Activated CD4-positive, CD25-positive, alpha-beta regulatory T cell treated with anti-CD3 and anti-CD28 coated beads, Interleukin-2, amount 50 U/mL, for 24 hours (primary cell): ENCODE measurements around the gene HYCC2.

Experiments used
- ATAC-seq, 2 donors: fragments of 150-1000 bp; cut with Tn5 transposase; one replicate each; pipeline ENCODE4 v1.10.0; 2021; ENCODE audit warnings: mild to moderate bottlenecking in 1 of 2, moderate library complexity in 1 of 2

Gene HYCC2

GRCh38 chr2:201071479-201072200 lies at the start of gene HYCC2, which contains the start of gene NDUFB3:
Gene HYCC2, minus strand, starts transcription at chr2:201071671. Its CDS starts 47,662 bp downstream, at chr2:201024009.
Gene NDUFB3, plus strand, starts transcription at chr2:201072001. Its CDS starts 6,882 bp downstream, at chr2:201078883.
- ATAC-seq, result peak; percentile 99

- ATAC-seq, result peak; percentile 2
Observed at GRCh38 chr2:201118961-201119854, 47.7 kb upstream of the HYCC2 start.

GRCh38 chr2:201118121-201118960 lies 46.9 kb upstream of the HYCC2 start:
- peak; percentile 30 to 52 for ATAC-seq

DNA sequence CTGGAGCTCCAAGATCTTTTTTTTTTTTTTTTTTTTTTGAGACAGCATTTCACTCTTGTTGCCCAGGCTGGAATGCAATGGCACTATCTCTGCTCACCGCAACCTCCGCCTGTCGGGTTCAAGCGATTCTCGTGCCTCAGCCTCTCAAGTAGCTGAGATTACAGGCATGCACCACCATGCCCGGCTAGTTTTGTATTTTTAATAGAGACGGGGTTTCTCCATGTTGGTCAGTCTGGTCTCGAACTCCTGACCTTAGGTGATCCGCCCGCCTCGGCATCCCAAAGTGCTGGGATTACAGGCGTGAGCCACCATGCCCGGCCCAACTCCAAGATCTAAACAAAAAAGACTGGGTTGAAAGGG lies 46.2 kb upstream of the HYCC2 start:
- peak in 1 of 2 donors; percentile 2 for ATAC-seq

- ATAC-seq, result peak; percentile 22 to 36
Observed at GRCh38 chr2:201116959-201117734, 45.7 kb upstream of the HYCC2 start.

DNA sequence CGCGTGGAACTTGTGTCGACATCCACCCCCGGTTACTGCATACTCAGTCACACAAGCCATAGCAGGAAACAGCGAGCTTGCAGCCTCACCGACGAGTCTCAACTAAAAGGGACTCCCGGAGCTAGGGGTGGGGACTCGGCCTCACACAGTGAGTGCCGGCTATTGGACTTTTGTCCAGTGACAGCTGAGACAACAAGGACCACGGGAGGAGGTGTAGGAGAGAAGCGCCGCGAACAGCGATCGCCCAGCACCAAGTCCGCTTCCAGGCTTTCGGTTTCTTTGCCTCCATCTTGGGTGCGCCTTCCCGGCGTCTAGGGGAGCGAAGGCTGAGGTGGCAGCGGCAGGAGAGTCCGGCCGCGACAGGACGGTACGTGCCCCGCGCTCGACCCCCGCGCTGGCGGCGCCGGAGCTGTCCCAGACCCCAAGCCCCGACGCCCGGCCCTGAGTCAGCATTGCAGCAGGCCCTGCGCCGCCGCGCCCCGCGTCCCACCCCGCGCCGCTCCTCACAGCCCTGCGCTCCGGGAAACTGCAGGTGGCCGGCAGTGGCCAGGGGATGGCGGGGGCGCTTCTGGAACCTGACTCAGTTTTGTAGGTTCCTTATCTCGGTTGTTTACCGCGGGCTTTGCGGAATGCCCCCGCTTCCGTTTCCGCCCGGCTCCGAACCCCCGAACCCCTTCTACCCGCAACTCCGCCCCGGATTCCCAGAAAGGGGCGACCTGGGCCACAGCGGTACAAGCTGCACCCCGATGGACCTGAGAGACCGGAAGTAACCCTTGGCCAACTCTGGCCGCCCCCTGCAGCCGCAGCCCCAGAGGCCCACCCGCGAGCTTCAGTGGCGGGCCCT lies 44.9 kb upstream of the HYCC2 start, which contains the start of gene CFLAR:
Gene CFLAR (plus strand): TSS at position 50 of the 844 bp plus-strand sequence. CDS start 13,702 bp downstream, outside the sequence.
- ATAC-seq, result peak; percentile 31 to 36

GRCh38 chr2:201114846-201115245 lies 43.4 kb upstream of the HYCC2 start:
- ATAC-seq, result no peak

DNA sequence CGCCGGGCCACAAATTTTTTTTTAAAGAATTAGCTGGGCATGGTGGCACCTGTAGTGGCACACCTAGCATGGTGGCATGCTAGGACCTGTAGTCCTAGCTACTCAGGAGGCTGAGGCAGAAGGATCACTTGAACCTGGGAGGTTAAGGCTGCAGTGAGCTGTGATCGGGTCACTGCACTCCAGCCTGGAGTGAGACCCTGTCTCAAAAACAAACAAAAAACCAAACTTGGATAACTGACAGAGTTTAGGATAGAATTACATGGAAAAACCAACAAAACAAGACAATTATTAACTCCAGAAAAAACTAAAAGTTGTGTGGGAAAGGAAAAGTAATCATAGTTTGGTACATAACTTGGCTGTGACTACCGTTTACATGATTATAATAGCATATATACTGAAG lies 42.9 kb upstream of the HYCC2 start:
- ATAC-seq, result no peak

GRCh38 chr2:201111096-201111495 lies 39.6 kb upstream of the HYCC2 start:
- no peak for ATAC-seq

GRCh38 chr2:201110615-201111014 lies 39.1 kb upstream of the HYCC2 start:
- no peak for ATAC-seq

DNA sequence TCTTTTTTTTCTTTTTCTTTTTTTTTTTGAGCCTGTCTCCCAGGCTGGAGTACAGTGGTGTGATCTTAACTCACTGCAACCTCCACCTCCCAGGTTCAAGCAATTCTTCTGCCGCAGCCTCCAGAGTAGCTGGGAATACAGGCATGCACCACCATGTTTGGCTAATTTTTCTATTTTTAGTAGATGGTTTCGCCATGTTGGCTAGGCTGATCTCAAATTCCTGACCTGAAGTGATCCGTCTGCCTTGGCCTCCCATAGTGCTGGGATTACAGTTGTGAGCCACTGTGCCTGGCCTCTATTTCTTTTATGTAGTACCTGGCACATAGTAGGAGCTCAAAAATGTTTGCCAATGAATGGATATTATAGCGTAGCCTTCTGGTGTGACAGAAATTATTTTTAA lies 37.7 kb upstream of the HYCC2 start:
- no peak for ATAC-seq

- no peak for ATAC-seq
Observed at GRCh38 chr2:201108341-201108740, 36.9 kb upstream of the HYCC2 start.

GRCh38 chr2:201107624-201108023 lies 36.2 kb upstream of the HYCC2 start:
- no peak for ATAC-seq

DNA sequence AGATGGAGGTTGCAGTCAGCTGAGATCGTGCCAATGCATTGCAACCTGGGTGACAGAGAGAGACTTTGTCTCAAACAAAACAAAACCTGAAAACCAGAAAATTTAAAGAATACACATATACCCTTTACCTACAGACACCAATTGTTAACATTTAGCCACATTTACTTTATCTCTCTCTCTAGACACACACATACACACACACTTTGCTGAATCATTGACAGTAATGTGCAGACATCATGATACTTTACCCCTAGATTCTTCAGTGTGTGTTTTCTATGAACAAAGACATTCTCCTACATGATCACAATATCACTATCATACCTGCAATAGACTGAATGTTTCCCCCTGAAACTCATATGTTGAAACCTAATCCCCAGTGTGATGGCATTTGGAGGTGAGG lies 34.3 kb upstream of the HYCC2 start:
- no peak for ATAC-seq

- ATAC-seq, result no peak
Observed at GRCh38 chr2:201100497-201100896, 29.0 kb upstream of the HYCC2 start.

DNA sequence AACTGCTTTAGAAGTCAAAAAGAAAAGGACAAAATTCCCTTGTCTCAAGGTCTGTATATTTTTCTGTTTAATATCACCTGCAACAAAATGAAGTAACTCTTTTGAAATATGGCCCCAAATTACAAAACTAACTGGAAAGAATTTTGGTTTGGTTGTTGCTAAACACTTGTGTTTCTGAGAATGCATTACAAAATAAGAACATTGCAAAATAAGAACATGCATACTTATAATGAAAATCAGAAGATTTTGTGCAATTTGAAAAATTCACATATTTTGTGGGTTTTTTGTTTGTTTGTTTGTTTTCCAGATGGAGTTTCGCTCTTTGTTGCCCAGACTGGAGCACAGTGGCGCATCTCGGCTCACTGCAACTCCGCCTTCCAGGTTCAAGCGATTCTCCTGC lies 22.1 kb upstream of the HYCC2 start:
- ATAC-seq, result no peak

- no peak for ATAC-seq
Observed at GRCh38 chr2:201090574-201090973, 19.1 kb upstream of the HYCC2 start.

- ATAC-seq, result peak in 1 of 2 donors; percentile 13
Observed at GRCh38 chr2:201084863-201085262, 13.4 kb upstream of the HYCC2 start.

DNA sequence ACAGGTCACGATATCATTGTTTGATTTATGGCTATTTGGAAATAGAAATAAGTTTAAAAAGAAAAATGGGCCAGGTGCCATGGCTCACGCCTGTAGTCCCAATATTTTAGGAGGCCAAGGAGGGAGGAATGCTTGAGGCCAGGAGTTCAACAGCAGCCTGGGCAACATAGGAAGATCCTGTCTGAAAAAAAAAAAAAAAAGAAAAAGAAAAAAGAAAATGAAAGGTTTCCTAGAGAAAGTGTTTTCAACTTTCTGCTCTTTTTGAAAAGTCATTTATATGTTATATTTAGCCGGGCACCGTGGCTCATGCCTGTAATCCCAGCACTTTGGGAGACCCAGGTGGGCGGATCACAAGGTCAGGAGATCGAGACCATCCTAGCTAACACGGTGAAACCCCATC lies 3.5 kb upstream of the HYCC2 start:
- ATAC-seq, result no peak

DNA sequence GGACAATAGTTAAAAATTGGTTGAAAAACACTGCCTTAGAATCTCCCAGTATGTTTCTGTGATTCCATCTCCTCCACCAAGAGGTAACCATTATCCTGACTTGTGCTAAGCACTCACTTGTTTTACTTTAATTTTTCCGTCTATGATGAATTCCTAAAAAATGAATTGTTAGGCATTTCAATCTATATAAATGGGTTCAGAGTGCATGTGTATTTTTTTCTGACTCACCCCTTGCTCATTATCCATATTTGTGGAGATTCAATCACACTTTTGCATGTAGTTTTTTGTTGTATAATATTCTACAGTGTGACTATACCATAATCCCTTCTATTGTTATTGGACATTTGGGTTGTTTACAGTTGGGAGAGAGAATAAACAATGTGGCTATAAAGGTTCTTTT lies 1.6 kb upstream of the HYCC2 start:
- ATAC-seq, result no peak

DNA sequence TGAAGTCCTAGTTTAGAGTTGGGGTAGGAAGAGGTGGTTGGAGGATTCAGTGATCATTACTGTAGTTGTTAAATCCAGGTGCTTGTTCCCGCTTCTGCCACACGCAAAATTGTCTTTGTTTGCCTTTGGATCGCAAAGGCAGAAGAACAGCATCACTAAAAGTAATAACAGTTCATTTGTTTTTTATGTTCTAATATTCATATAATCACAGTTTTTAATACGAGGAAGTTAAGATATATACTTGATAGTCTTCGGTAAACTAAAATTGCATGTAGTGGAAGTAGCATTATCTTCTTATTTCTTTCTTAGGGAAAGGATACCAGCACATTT lies 695 bp upstream of the HYCC2 start:
- no peak for ATAC-seq
